A673 (cell line): ENCODE measurements around the gene GPR39.

Experiments used
- CTCF ChIP-seq: fragments of 300-800, 200-600 bp; sonication (generic); conservative IDR thresholded peaks from 2 replicates; pipeline ENCODE4 v1.5.1; 2017; ENCODE audit warnings: low read depth, mild to moderate bottlenecking, antibody characterized with exemption, low read length, moderate library complexity, mixed read lengths
- EZH2 ChIP-seq: fragments of 200-600 bp; sonication (generic); IDR thresholded peaks from 2 replicates; pipeline ENCODE4 v1.6.1; 2017; ENCODE audit warnings: borderline replicate concordance, low read depth, mild to moderate bottlenecking, mixed read lengths, antibody characterized with exemption, low read length; ENCODE audit not compliant: poor library complexity, severe bottlenecking

- TF ChIP-seq CTCF (no peak), EZH2 (no peak)
Observed at GRCh38 chr2:132478461-132479105, 62.0 kb downstream of the GPR39 start.
